Suprapubic skin (tissue), 4 donors: ENCODE measurements around the gene NRP1.

ENCODE experiments used
- CTCF ChIP-seq, 2 donors: fragments of 200-600 bp in 1 of 2; fragments of 450-650 bp in 1 of 2; sonication (generic) in 1 of 2; IDR thresholded peaks; one replicate each; pipeline ENCODE4 v1.5.1; 2016 to 2019; ENCODE audit warnings: antibody characterized with exemption in 2 of 2, mild to moderate bottlenecking in 1 of 2, moderate library complexity in 1 of 2
- POLR2A ChIP-seq, 2 donors: fragments of 450-650 bp; IDR thresholded peaks; one replicate each; pipeline ENCODE4 v1.6.1; 2017; ENCODE audit warnings: antibody characterized with exemption in 2 of 2, mild to moderate bottlenecking in 2 of 2, moderate library complexity in 2 of 2
- POLR2AphosphoS5 ChIP-seq, 3 donors: sonication (generic); formaldehyde crosslinking; IDR thresholded peaks; one replicate each; pipeline ENCODE4 v1.6.1; 2017; ENCODE audit warnings: antibody characterized with exemption in 3 of 3

GRCh38 chr10:33147013-33147310 is 187.5 kb downstream of the NRP1 start:
- TF ChIP-seq CTCF (IDR thresholded peaks at IDR 0.05) (no peak), POLR2A (IDR thresholded peaks at IDR 0.05) (no peak), POLR2AphosphoS5 (IDR thresholded peaks at IDR 0.05) (no peak)
